Measurements from ENCODE around the gene SYNE4. TPM values are rescaled to one million over a fixed set of nuclear protein-coding genes. Genes with fewer than 3 reads are reported as not detected.
"Not testable (repeated sequence)": the region's sequence is repeated elsewhere in the genome, so short reads cannot be mapped to it uniquely, and the experiment has no call there.

SYNE4 gene
- total RNA-seq, 1 donor = not detected

GRCh38 chr19:36047835-36048234 is 39.2 kb upstream of the SYNE4 start:
- no peak for DNase-seq (ENCODE audit: low read depth)
- no peak for TF ChIP-seq CTCF (IDR thresholded peaks at IDR 0.05; ENCODE audit: insufficient read depth, low read length)
- no peak overlapping the region for H3K4me3 ChIP-seq (ENCODE audit: low read depth, low read length)

- no peak for TF ChIP-seq CTCF (IDR thresholded peaks at IDR 0.05; ENCODE audit: insufficient read depth, low read length)
- peak; percentile 52 for DNase-seq (ENCODE audit: low read depth)
- H3K4me3 ChIP-seq (ENCODE audit: low read depth, low read length) = no peak overlapping the region
Observed at GRCh38 chr19:36046443-36047050, 37.9 kb upstream of the SYNE4 start.

GRCh38 chr19:36043952-36044351 is 35.3 kb upstream of the SYNE4 start:
- no peak for DNase-seq (ENCODE audit: low read depth)
- H3K4me3 ChIP-seq (ENCODE audit: low read depth, low read length) = no peak overlapping the region
- TF ChIP-seq CTCF (IDR thresholded peaks at IDR 0.05; ENCODE audit: insufficient read depth, low read length) = no peak

- peak; percentile 89 for DNase-seq (ENCODE audit: low read depth)
- no peak for TF ChIP-seq CTCF (IDR thresholded peaks at IDR 0.05; ENCODE audit: insufficient read depth, low read length)
- H3K4me3 ChIP-seq (ENCODE audit: low read depth, low read length) = no peak overlapping the region
Observed at GRCh38 chr19:36041831-36042230, 33.2 kb upstream of the SYNE4 start.

- H3K4me3 ChIP-seq (ENCODE audit: low read depth, low read length); DNase-seq (ENCODE audit: low read depth): not testable (repeated sequence)
Observed at GRCh38 chr19:36041092-36041491, 32.5 kb upstream of the SYNE4 start.

GRCh38 chr19:36040495-36040894 is 31.9 kb upstream of the SYNE4 start:
- H3K4me3 ChIP-seq (ENCODE audit: low read depth, low read length) = no peak overlapping the region
- DNase-seq (ENCODE audit: low read depth) = no peak
- TF ChIP-seq CTCF (IDR thresholded peaks at IDR 0.05; ENCODE audit: insufficient read depth, low read length) = no peak

GRCh38 chr19:36032251-36033104 is 23.9 kb upstream of the SYNE4 start, which contains the start of gene CLIP3:
Gene CLIP3, minus strand, starts transcription at chr19:36032873. Its CDS starts 516 bp downstream, at chr19:36032357.
- H3K4me3 ChIP-seq (ENCODE audit: low read depth, low read length) = peak within 1 kb of the TSS; percentile 90
- DNase-seq (ENCODE audit: low read depth) = peak; percentile 68
- peak; percentile 22 for TF ChIP-seq CTCF (IDR thresholded peaks at IDR 0.05; ENCODE audit: insufficient read depth, low read length)
